Measurements from ENCODE around the gene ATP10B. TPM values are rescaled to one million over a fixed set of nuclear protein-coding genes. Genes with fewer than 3 reads are reported as not detected.

The ATP10B gene
- polyA plus RNA-seq, 1 of the 3 experiments (the other 2 are of a cell fraction): not detected

- no peaks in the 10 kb centered on the region for H3F3A ChIP-seq (replicated peaks; ENCODE audit: insufficient read depth)
- no peak overlapping the region for H3K9ac ChIP-seq
- H3K9me2 ChIP-seq: no peaks in the 10 kb centered on the region
- no peak overlapping the region for H2AFZ ChIP-seq (ENCODE audit: low read depth)
- H3K27ac ChIP-seq (ENCODE audit: low read depth in 2 of 2, low read length in 1 of 2): no peak overlapping the region
- H3K79me2 ChIP-seq (ENCODE audit: insufficient read depth): no peaks in the 10 kb centered on the region
- H3K4me3 ChIP-seq (ENCODE audit: low read depth in 2 of 2, low read length in 1 of 2): no peak overlapping the region
- no peak for TF ChIP-seq MXI1 (IDR thresholded peaks at IDR 0.05; ENCODE audit: low read depth, low read length)
- TF ChIP-seq JUND (IDR thresholded peaks at IDR 0.05): no peak
- TF ChIP-seq ELF1 (IDR thresholded peaks at IDR 0.05): no peak
- TF ChIP-seq PBX3 (IDR thresholded peaks at IDR 0.05): no peak
- no peaks in the 10 kb centered on the region for H3K4me1 ChIP-seq (ENCODE audit: control insufficient read depth in 1 of 2, insufficient read depth in 2 of 2, low read depth in 1 of 2, low read length in 1 of 2)
- H4K20me1 ChIP-seq (ENCODE audit: insufficient read depth): no peaks in the 10 kb centered on the region
- ChIA-PET POLR2A (no interaction called here), CTCF (interaction anchor here (0.8 to 1.4 kb wide), 3 partner anchors 12 to 1608 kb away, joined by 3 to 4 read pairs (median 3); no protein-coding TSS in a partner anchor)
- DNase-seq: no peak
- WGBS (ENCODE audit: low lambda C conversion rate): 19% methylated on average over 1 of the region's 1 CpG
- H3K27me3 ChIP-seq (ENCODE audit: insufficient read depth): no peaks in the 10 kb centered on the region
- no peaks in the 10 kb centered on the region for H3K9me3 ChIP-seq
- no peaks in the 10 kb centered on the region for H3K36me3 ChIP-seq (replicated peaks in 1 of 2; ENCODE audit: control insufficient read depth in 1 of 2, insufficient read depth in 2 of 2, low read length in 1 of 2)
- H3K4me2 ChIP-seq: no peak overlapping the region
Measured at GRCh38 chr5:160601046-160601445, 251.0 kb downstream of the ATP10B start.

- Histone ChIP-seq H3K4me3 (ENCODE audit: low read depth in 2 of 2, low read length in 1 of 2) (no peak overlapping the region), H3K9ac (no peak overlapping the region), H4K20me1 (ENCODE audit: insufficient read depth) (no peaks in the 10 kb centered on the region), H2AFZ (ENCODE audit: low read depth) (no peak overlapping the region), H3K36me3 (replicated peaks in 1 of 2; ENCODE audit: control insufficient read depth in 1 of 2, insufficient read depth in 2 of 2, low read length in 1 of 2) (no peaks in the 10 kb centered on the region), H3K9me2 (no peaks in the 10 kb centered on the region), H3F3A (replicated peaks; ENCODE audit: insufficient read depth) (no peaks in the 10 kb centered on the region), H3K79me2 (ENCODE audit: insufficient read depth) (no peaks in the 10 kb centered on the region), H3K9me3 (no peaks in the 10 kb centered on the region), H3K27ac (ENCODE audit: low read depth in 2 of 2, low read length in 1 of 2) (no peak overlapping the region), H3K27me3 (ENCODE audit: insufficient read depth) (no peaks in the 10 kb centered on the region), H3K4me1 (ENCODE audit: control insufficient read depth in 1 of 2, insufficient read depth in 2 of 2, low read depth in 1 of 2, low read length in 1 of 2) (no peaks in the 10 kb centered on the region), H3K4me2 (no peak overlapping the region)
- WGBS (ENCODE audit: low lambda C conversion rate): 14% methylated on average over 3 of the region's 3 CpGs
- CTCF ChIA-PET: no interaction called here
- POLR2A ChIA-PET: no interaction called here
- no peak for DNase-seq
- TF ChIP-seq SMC3 (IDR thresholded peaks at IDR 0.05; ENCODE audit: low read depth, low read length): no peak
- TF ChIP-seq NFIC (IDR thresholded peaks at IDR 0.05; ENCODE audit: borderline replicate concordance): no peak
- no peak for TF ChIP-seq FOSL2 (IDR thresholded peaks at IDR 0.05; ENCODE audit: borderline replicate concordance, low read depth)
- TF ChIP-seq GATA2 (CRISPR knock-in tag; IDR thresholded peaks at IDR 0.05): no peak
- no peak for TF ChIP-seq REST (IDR thresholded peaks at IDR 0.05; ENCODE audit: low read depth, low read length)
- no peak for TF ChIP-seq FOXM1 (IDR thresholded peaks at IDR 0.05; ENCODE audit: low read depth)
- TF ChIP-seq SIN3A (IDR thresholded peaks at IDR 0.05; ENCODE audit: borderline replicate concordance, low read depth, low read length): no peak
- no peak for TF ChIP-seq CTCF (IDR thresholded peaks at IDR 0.05)
- no peak for TF ChIP-seq TAF1 (IDR thresholded peaks at IDR 0.05; ENCODE audit: borderline replicate concordance, low read depth, low read length)
- TF ChIP-seq RCOR1 (IDR thresholded peaks at IDR 0.05; ENCODE audit: low read length): no peak
- no peak for TF ChIP-seq JUND (IDR thresholded peaks at IDR 0.05)
- TF ChIP-seq MEF2A (IDR thresholded peaks at IDR 0.05; ENCODE audit: borderline replicate concordance, low read depth): no peak
- TF ChIP-seq MAX (IDR thresholded peaks at IDR 0.05; ENCODE audit: low read depth): no peak
- no peak for TF ChIP-seq POLR2AphosphoS5 (IDR thresholded peaks at IDR 0.05; ENCODE audit: low read depth, low read length)
- TF ChIP-seq ELF1 (IDR thresholded peaks at IDR 0.05): no peak
- TF ChIP-seq IRF3 (IDR thresholded peaks at IDR 0.05; ENCODE audit: low read depth, low read length): no peak
- TF ChIP-seq ZBTB33 (IDR thresholded peaks at IDR 0.05; ENCODE audit: borderline replicate concordance, low read depth): no peak
Measured at GRCh38 chr5:160573318-160573717, 278.7 kb downstream of the ATP10B start.

All from SK-N-SH (cell line).